Measurements from ENCODE around the gene KCTD17. TPM values are rescaled to one million over a fixed set of nuclear protein-coding genes. Genes with fewer than 3 reads are reported as not detected.

The KCTD17 gene
- total and polyA plus RNA-seq, 2 of the 13 experiments (the other 11 are each of a cell fraction or from before 2014, with no cell fraction given): 5.3 to 11.7 TPM

- peaks cover 40% of the 10 kb centered on the region for H3K79me2 ChIP-seq (ENCODE audit: insufficient read depth, low read length)
- peak overlapping the region; percentile 64 for H3K27ac ChIP-seq (ENCODE audit: extremely low read length, insufficient read depth, low read length)
- CTCF ChIA-PET (ENCODE audit: low intra/inter-chr PET ratio, low total read pairs): no interaction called here
- no peak for DNase-seq (ENCODE audit: low spot score)
- TSS peak; percentile 4 for BruUV-seq (replicated peaks)
- no peak overlapping the region for H3K4me2 ChIP-seq (ENCODE audit: low read depth, low read length)
- POLR2A ChIA-PET: interaction anchor here (1.9 to 13.3 kb wide), 2 partner anchors 7 to 19 kb away, joined by 12 to 383 read pairs; partner anchors contain the start of genes MPST and TST
- H3K36me3 ChIP-seq (replicated peaks in 1 of 2; ENCODE audit: control insufficient read depth in 1 of 2, insufficient read depth in 2 of 2, low read length in 2 of 2): peaks cover 13 to 39% of the 10 kb centered on the region in 2 experiments
- no peaks in the 10 kb centered on the region for H4K20me1 ChIP-seq (ENCODE audit: insufficient read depth, low read length)
- 99% methylated on average over 8 of the region's 10 CpGs for WGBS (ENCODE audit: low lambda C conversion rate)
- intact Hi-C loops (cut with micrococcal nuclease; ENCODE audit: unreplicated experiment): no loop called here
- H3K9me3 ChIP-seq (ENCODE audit: low read length): no peaks in the 10 kb centered on the region
- H3K27me3 ChIP-seq (ENCODE audit: control insufficient read depth in 1 of 2, insufficient read depth in 2 of 2, low read length in 2 of 2): no peaks in the 10 kb centered on the region
- no peak overlapping the region for H3K4me3 ChIP-seq (replicated peaks in 1 of 3; ENCODE audit: insufficient read depth in 1 of 3, low read depth in 2 of 3, low read length in 3 of 3)
- peak overlapping the region; percentile 18; the same call in 1 of the 2 replicates for H3K9ac ChIP-seq (ENCODE audit: insufficient read depth, low read depth, low read length)
- no peak overlapping the region for H2AFZ ChIP-seq (ENCODE audit: low read length)
- no peak for TF ChIP-seq TBX3 (IDR thresholded peaks at IDR 0.05; ENCODE audit: borderline replicate concordance)
- no peak for TF ChIP-seq NAIF1 (CRISPR knock-in tag; IDR thresholded peaks at IDR 0.05; ENCODE audit: borderline replicate concordance)
- TF ChIP-seq RBM22 (optimal IDR thresholded peaks at IDR 0.05; ENCODE audit: low read length): peak; percentile 34
- no peak for FAIRE-seq
- H3K4me1 ChIP-seq (ENCODE audit: insufficient read depth, low read length): peaks cover 97% of the 10 kb centered on the region
- ATAC-seq: no peak
- in situ Hi-C loops (cut with HindIII; ENCODE audit: extremely low pct_ligation_motif_present, low pct_unique_long_range_greater_than_20kb): no loop called here
Observed at GRCh38 chr22:37025500-37026070, 26.0 kb upstream of the KCTD17 start.

GRCh38 chr22:37026325-37026724 lies 25.2 kb upstream of the KCTD17 start:
- H2AFZ ChIP-seq (ENCODE audit: low read length): no peak overlapping the region
- no TSS peak for BruUV-seq (replicated peaks)
- TF ChIP-seq POLR2A (IDR thresholded peaks at IDR 0.05; ENCODE audit: insufficient read depth in 1 of 2, low read depth in 2 of 2, low read length in 2 of 2) (peak in 1 of 2 experiments; percentile 51; a peak in 2 of 4 replicates), IRF9 (CRISPR knock-in tag; IDR thresholded peaks at IDR 0.05; ENCODE audit: borderline replicate concordance) (no peak), PHF20 (CRISPR knock-in tag; IDR thresholded peaks at IDR 0.05) (0 out of 2 replicates have a peak, but pooled peaks have one; percentile 24), SMAD9 (CRISPR knock-in tag; IDR thresholded peaks at IDR 0.05) (no peak), ZNF296 (CRISPR knock-in tag; conservative IDR thresholded peaks at IDR 0.05) (0 out of 2 replicates have a peak, but pooled peaks have one; percentile 18), ZSCAN22 (CRISPR knock-in tag; IDR thresholded peaks at IDR 0.05) (no peak), NR0B2 (CRISPR knock-in tag; IDR thresholded peaks at IDR 0.05) (no peak)
- no peak overlapping the region for H3K4me2 ChIP-seq (ENCODE audit: low read depth, low read length)
- CTCF ChIA-PET (ENCODE audit: low intra/inter-chr PET ratio, low total read pairs): no interaction called here
- H4K20me1 ChIP-seq (ENCODE audit: insufficient read depth, low read length): no peaks in the 10 kb centered on the region
- H3K4me3 ChIP-seq (replicated peaks in 1 of 3; ENCODE audit: insufficient read depth in 1 of 3, low read depth in 2 of 3, low read length in 3 of 3): no peak overlapping the region
- POLR2A ChIA-PET: interaction anchor here (1.9 to 13.3 kb wide), 2 partner anchors 7 to 18 kb away, joined by 12 to 383 read pairs; partner anchors contain the start of genes MPST and TST
- peaks cover 13 to 43% of the 10 kb centered on the region in 2 experiments for H3K36me3 ChIP-seq (replicated peaks in 1 of 2; ENCODE audit: control insufficient read depth in 1 of 2, insufficient read depth in 2 of 2, low read length in 2 of 2)
- H3K9ac ChIP-seq (ENCODE audit: insufficient read depth, low read depth, low read length): no peak overlapping the region
- intact Hi-C loops (cut with micrococcal nuclease; ENCODE audit: unreplicated experiment) (no loop called here), in situ Hi-C loops (cut with HindIII; ENCODE audit: extremely low pct_ligation_motif_present, low pct_unique_long_range_greater_than_20kb) (no loop called here)
- no peaks in the 10 kb centered on the region for H3K9me3 ChIP-seq (ENCODE audit: low read length)
- peak overlapping the region; percentile 64 for H3K27ac ChIP-seq (ENCODE audit: extremely low read length, insufficient read depth, low read length)
- DNase-seq (ENCODE audit: low spot score) (no peak), ATAC-seq (no peak), FAIRE-seq (no peak)
- H3K27me3 ChIP-seq (ENCODE audit: control insufficient read depth in 1 of 2, insufficient read depth in 2 of 2, low read length in 2 of 2): no peaks in the 10 kb centered on the region
- H3K4me1 ChIP-seq (ENCODE audit: insufficient read depth, low read length): peaks cover 97% of the 10 kb centered on the region
- WGBS (ENCODE audit: low lambda C conversion rate): 96% methylated on average over 4 of the region's 5 CpGs
- peaks cover 33% of the 10 kb centered on the region for H3K79me2 ChIP-seq (ENCODE audit: insufficient read depth, low read length)
